Urinary bladder (tissue), 4 donors: Measurements from ENCODE around the gene ARGFX. TPM values are rescaled to one million over a fixed set of nuclear protein-coding genes. Genes with fewer than 3 reads are reported as not detected.
"Not testable (repeated sequence)": the region's sequence is repeated elsewhere in the genome, so short reads cannot be mapped to it uniquely, and the experiment has no call there.

Experiments used
- DNase-seq: peaks from one replicate; pipeline ENCODE4 v3.0.0-alpha.2; 2015; ENCODE audit errors: extremely low spot score
- H3K27ac ChIP-seq: one replicate; pipeline ENCODE4 v1.5.1; 2013; ENCODE audit warnings: low read depth, mild to moderate bottlenecking, moderate library complexity
- H3K36me3 ChIP-seq: one replicate; pipeline ENCODE4 v1.6.1; 2013; ENCODE audit warnings: mild to moderate bottlenecking, moderate library complexity; ENCODE audit not compliant: insufficient read depth
- H3K4me1 ChIP-seq: one replicate; pipeline ENCODE4 v1.6.1; 2013; ENCODE audit warnings: mild to moderate bottlenecking, moderate library complexity; ENCODE audit not compliant: insufficient read depth
- H3K4me3 ChIP-seq: one replicate; pipeline ENCODE4 v1.5.1; 2013; ENCODE audit warnings: low read depth, low read length
- WGBS: extraction: QIAGEN DNeasy Blood & Tissue Kit; methylation state at CpG from one replicate; pipeline ENCODE4 v1.1.7; 2013; 5-methylcytosine and 5-hydroxymethylcytosine counted together
- polyA plus RNA-seq: library from polyadenylated mRNA; stranded (reverse); fragments of 200-250 nt; gene quantifications from one replicate; pipeline ENCODE4 v1.2.3, GENCODE V29; 2013
- total RNA-seq: library from RNA; depleted of rRNA; stranded (reverse); fragments of >200 nt; gene quantifications from one replicate; pipeline ENCODE4 v1.2.3, GENCODE V29; 2014
- donor health status: healthy with polysubstance abuse.
- donor health status: healthy.

Gene ARGFX
- total and polyA plus RNA-seq, 2 donors: not detected

DNA sequence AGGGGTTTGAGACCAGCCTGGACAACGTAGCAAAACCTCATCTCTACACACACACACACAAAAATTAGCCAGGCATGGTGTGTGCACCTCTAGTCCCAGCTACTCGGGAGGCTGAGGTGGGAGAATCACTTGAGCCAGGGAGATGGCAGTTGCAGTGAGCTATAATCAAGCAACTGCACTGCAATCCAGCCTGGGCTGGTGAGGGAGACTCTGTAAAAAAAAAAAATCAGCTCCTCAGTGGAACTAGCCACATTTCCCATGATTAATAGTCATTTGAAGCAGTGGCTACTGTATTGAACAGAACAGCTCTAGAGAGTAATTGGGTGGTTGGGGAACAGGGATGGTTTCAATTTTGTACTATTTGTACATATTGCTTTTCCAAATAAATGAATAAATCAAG, 13.9 kb downstream of the ARGFX start:
- DNase-seq: no peak
- WGBS: 52% methylated on average over 2 of the region's 2 CpGs
- no peaks in the 10 kb centered on the region for H3K4me1 ChIP-seq
- no peak overlapping the region for H3K4me3 ChIP-seq
- H3K27ac ChIP-seq: no peak overlapping the region
- no peaks in the 10 kb centered on the region for H3K36me3 ChIP-seq

DNA sequence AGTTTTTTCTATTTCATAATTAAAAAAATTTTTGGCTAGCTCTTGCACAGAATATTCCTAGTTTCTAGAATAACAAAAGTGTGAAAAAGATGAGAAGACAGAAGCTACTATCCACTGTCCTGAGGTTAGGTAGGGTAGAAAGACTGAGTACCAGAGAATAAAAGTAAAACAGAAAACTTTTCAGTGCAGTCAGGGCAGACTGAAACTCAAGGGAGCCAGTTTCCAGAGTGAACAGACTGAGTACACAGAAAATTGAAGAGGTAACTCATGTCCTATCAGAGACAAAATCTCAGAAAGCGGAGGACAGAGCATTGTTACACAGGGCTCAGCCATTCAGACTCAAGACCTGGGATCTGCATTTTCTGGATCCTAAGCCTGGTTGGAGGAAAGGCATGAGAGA, 16.7 kb downstream of the ARGFX start:
- H3K4me3 ChIP-seq: no peak overlapping the region
- WGBS: 76% methylated on average over 1 of the region's 1 CpG

GRCh38 chr3:121592856-121593702, 25.3 kb downstream of the ARGFX start, which contains the start of gene FBXO40:
TSS of gene FBXO40 (plus strand) at chr3:121593379. CDS start at chr3:121620576, 27,197 bp downstream.
- no peak within 1 kb of the TSS for H3K27ac ChIP-seq
- H3K4me1 ChIP-seq: no peaks in the 10 kb centered on the region
- WGBS: 34% methylated on average over 11 of the region's 11 CpGs
- H3K4me3 ChIP-seq: no peak within 1 kb of the TSS
- no peaks in the 10 kb centered on the region for H3K36me3 ChIP-seq
- no peak for DNase-seq

More for the DNA sequence above, 16.7 kb downstream of the ARGFX start:
- H3K4me1 ChIP-seq: no peaks in the 10 kb centered on the region
- DNase-seq: no peak
- no peaks in the 10 kb centered on the region for H3K36me3 ChIP-seq
- no peak overlapping the region for H3K27ac ChIP-seq

- not testable (repeated sequence) for H3K4me1 ChIP-seq, DNase-seq, H3K4me3 ChIP-seq, H3K36me3 ChIP-seq, H3K27ac ChIP-seq
- 91% methylated on average over 4 of the region's 4 CpGs for WGBS
Observed at GRCh38 chr3:121593806-121594205, 26.1 kb downstream of the ARGFX start.

DNA sequence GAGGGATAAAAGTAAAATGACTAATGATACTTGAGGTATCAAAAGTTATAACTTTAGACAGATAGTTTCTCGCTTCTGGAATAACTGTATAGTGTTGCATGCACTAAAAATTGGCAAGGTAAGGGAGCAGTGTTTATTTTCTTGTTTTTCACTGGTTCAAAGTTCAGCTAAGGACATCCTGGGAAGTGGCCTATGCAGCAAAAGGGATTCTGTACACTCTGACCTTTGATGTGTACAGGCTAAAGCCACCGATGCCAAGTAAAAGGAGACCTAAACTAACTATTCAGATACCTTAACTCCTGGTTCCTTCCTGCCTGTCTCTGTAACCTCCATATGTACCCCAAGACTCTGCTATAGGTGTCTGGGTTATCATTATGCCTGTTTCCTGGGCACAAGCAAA, 27.1 kb downstream of the ARGFX start:
- no peak overlapping the region for H3K4me3 ChIP-seq
- H3K27ac ChIP-seq: no peak overlapping the region
- no peaks in the 10 kb centered on the region for H3K4me1 ChIP-seq
- no peaks in the 10 kb centered on the region for H3K36me3 ChIP-seq
- DNase-seq: no peak
- 74% methylated on average over 2 of the region's 2 CpGs for WGBS

DNA sequence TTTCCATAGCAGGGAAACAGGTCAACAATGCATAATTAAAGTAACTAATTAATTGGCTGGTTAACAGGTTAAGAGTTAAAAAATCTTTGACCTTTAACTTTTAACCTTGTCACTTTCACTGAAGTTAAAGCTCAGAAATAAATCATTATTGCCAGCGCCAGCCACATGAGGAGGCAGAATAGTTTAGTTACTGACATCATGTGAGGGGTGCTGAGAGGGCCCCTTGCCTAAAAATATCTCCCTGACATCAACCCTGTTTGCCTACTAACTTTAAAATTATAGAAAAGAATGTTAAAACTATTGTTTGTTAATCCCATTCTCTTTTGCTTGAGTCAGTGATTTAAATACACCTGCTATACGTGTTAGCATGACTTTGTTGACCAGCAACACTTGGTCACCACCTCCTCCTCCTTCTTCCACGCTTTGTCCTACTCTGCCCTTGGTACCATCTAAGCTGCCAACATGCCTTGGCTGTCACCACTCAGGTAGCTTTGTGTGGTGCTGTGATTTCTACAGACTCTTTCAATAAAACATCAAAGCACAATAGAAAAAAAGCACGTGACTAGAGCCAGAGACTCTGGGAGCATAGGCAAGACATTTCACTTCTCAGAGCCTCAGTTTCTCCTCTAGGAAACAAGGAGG, 28.1 kb downstream of the ARGFX start:
- WGBS: 82% methylated on average over 4 of the region's 4 CpGs
- no peak overlapping the region for H3K27ac ChIP-seq
- H3K4me1 ChIP-seq: no peaks in the 10 kb centered on the region
- no peak for DNase-seq
- H3K4me3 ChIP-seq: no peak overlapping the region
- no peaks in the 10 kb centered on the region for H3K36me3 ChIP-seq

DNA sequence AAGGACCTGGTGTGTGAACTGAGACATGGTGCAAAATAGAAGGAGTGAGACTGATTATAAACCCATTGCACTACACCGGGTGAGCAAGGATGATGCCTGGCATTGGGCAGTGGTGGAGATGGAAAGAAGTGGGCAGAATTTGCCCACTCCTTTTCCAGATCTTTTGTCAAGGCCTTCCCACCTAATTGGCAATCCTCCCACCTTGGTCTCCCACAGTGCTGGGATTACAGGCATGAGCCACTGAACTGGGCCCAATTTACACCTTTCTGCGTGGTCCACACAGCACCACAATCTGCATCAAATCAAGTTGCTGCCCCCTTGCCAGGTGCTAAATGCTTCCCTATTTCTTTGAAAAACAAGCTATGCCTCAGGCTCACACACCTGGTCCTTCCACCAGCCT, 30.8 kb downstream of the ARGFX start:
- 79% methylated on average over 2 of the region's 2 CpGs for WGBS
- DNase-seq: no peak

DNA sequence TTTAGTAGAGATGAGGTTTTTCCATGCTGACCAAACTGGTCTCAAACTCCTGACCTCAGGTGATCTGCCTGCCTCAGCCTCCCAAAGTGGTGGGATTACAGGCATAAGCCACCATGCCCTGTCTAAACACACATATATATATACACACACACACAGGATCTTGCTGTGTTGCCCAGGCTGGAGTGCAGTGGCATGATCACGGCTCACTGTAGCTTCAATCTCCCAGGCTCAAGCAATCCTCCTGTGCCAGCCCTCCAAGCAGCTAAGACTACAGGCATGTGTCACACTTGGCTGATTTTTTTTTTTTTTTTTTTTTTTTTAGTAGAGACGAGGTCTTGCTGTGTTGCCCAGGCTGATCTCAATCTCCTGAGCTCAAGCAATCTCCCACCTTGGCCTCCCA, 32.2 kb downstream of the ARGFX start:
- WGBS: 89% methylated on average over 2 of the region's 2 CpGs
- not testable (repeated sequence) for DNase-seq, H3K27ac ChIP-seq

More for the DNA sequence above, 30.8 kb downstream of the ARGFX start:
- H3K27ac ChIP-seq: no peak overlapping the region
- no peaks in the 10 kb centered on the region for H3K36me3 ChIP-seq
- no peak overlapping the region for H3K4me3 ChIP-seq
- no peaks in the 10 kb centered on the region for H3K4me1 ChIP-seq

DNA sequence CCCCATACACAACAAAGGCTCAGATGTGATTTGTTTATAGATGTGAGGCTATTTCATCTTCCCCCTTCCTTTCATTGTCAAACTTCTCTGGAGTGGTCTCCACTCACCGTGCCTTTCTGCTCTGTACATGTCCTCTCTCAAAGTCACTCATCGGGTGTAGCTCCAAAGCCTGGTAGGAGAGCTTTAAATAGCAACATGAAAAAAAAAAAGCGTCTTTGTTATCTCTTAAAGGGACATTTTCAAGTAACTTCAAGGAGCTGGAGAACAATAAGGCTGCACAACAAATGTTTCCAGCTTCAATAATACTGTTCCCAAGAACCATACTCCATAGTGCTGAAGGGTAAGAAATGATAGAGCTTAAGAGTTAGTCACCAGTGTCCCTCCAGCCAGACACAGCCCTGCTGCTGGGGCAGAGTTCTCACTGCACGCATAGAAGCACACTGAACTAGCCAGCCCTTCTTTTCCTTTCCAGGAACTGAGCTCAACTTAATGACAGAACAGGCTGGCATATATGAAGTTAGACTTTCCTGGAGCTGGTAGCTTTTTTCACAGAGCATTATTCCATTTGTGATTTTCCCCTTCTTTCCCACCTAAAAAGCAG, 33.6 kb downstream of the ARGFX start:
- Histone ChIP-seq H3K27ac (no peak overlapping the region), H3K4me3 (no peak overlapping the region)
- WGBS: 22% methylated on average over 4 of the region's 4 CpGs

More for the DNA sequence above, 32.2 kb downstream of the ARGFX start:
- H3K4me1 ChIP-seq, H3K36me3 ChIP-seq, H3K4me3 ChIP-seq: not testable (repeated sequence)

DNA sequence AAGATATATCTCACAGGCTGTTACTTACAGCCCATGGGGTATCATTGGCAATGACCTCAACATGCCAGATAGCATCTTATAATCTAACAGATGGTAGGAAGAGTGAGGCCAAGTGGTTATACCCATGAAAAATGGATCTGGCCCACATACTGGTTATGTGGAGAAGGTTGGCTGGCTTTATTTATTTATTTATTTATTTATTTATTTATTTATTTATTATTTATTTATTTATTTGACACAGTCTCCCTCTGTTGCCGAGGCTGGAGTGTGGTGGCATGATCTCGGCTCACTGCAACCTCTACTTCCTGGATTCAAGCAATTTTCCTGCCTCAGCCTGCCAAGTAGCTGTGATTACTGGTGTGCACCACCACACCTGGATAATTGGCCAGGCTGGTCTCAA, 37.0 kb downstream of the ARGFX start:
- 92% methylated on average over 2 of the region's 2 CpGs for WGBS

More for the DNA sequence above, 33.6 kb downstream of the ARGFX start:
- DNase-seq: no peak
- Histone ChIP-seq H3K36me3 (no peaks in the 10 kb centered on the region), H3K4me1 (no peaks in the 10 kb centered on the region)

DNA sequence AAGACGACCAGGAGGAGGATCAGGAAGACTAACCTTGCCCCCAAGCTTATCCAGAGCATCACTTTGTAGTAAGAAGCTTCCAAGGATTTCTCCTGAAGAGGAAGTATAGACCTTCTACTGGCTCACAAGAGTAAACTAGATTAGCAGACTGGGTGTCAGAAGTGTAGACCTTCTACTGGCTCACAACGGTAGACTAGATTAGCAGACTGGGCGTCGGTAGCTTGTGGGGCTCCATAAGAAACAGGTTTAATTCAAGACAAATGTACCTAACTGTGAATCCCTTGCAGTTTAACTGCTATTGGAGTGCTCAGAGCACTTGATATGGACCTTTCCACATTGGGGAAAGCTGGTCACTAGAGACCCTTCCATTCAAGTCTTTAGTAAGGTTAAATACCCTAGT, 38.4 kb downstream of the ARGFX start:
- H3K4me1 ChIP-seq: no peaks in the 10 kb centered on the region
- 88% methylated on average over 4 of the region's 4 CpGs for WGBS
- no peak for DNase-seq
- H3K27ac ChIP-seq: no peak overlapping the region
- no peaks in the 10 kb centered on the region for H3K36me3 ChIP-seq
- H3K4me3 ChIP-seq: no peak overlapping the region

More for the DNA sequence above, 37.0 kb downstream of the ARGFX start:
- no peak overlapping the region for H3K4me3 ChIP-seq
- H3K4me1 ChIP-seq: no peaks in the 10 kb centered on the region
- no peaks in the 10 kb centered on the region for H3K36me3 ChIP-seq
- DNase-seq: no peak
- no peak overlapping the region for H3K27ac ChIP-seq
